ENCODE data around the gene GRID2IP.

DNA sequence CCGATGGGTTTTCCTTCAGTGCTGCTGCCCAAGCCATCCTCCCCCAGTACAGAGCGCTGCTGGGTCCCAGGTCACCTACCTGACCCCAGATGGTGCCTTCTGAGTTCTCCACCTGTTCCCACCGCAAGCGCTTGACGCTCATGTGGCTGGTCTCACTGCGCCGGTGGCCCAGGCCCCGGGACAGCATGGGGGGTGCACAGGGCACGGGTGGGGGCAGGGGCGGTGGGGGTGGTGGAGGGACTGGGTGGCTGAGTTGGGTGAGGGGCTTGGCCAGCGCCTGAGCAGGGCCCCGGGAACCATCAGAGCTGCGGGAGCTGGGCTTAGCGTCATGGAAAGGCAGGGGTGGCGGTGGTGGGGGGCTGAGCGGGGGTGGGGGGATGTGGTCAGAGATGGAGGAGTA lies 43.4 kb downstream of the GRID2IP start:
- TF ChIP-seq, protein P1, sequence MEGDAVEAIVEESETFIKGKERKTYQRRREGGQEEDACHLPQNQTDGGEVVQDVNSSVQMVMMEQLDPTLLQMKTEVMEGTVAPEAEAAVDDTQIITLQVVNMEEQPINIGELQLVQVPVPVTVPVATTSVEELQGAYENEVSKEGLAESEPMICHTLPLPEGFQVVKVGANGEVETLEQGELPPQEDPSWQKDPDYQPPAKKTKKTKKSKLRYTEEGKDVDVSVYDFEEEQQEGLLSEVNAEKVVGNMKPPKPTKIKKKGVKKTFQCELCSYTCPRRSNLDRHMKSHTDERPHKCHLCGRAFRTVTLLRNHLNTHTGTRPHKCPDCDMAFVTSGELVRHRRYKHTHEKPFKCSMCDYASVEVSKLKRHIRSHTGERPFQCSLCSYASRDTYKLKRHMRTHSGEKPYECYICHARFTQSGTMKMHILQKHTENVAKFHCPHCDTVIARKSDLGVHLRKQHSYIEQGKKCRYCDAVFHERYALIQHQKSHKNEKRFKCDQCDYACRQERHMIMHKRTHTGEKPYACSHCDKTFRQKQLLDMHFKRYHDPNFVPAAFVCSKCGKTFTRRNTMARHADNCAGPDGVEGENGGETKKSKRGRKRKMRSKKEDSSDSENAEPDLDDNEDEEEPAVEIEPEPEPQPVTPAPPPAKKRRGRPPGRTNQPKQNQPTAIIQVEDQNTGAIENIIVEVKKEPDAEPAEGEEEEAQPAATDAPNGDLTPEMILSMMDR (IDR thresholded peaks at IDR 0.05 in 4 of 5, conservative IDR thresholded peaks at IDR 0.05 in 1 of 5): no peak
- TF ChIP-seq POLR2A (IDR thresholded peaks at IDR 0.05): no peak
